Measurements from ENCODE around the gene ILRUN. TPM values are rescaled to one million over a fixed set of nuclear protein-coding genes. Genes with fewer than 3 reads are reported as not detected.

The ILRUN gene
- total and polyA plus RNA-seq, 2 of the 8 experiments (the other 6 are each of a cell fraction or from before 2014, with no cell fraction given): 39.2 to 81.2 TPM

- TF ChIP-seq CHD7 (IDR thresholded peaks at IDR 0.05; ENCODE audit: insufficient replicate concordance, low read length) (no peak), CBX8 (IDR thresholded peaks at IDR 0.05; ENCODE audit: borderline replicate concordance, low read depth, low read length) (no peak), JUN (IDR thresholded peaks at IDR 0.05; ENCODE audit: low read depth, low read length) (no peak), BACH1 (IDR thresholded peaks at IDR 0.05; ENCODE audit: low read length) (no peak), RXRA (IDR thresholded peaks at IDR 0.05; ENCODE audit: insufficient read depth, low read depth, low read length) (no peak), RNF2 (IDR thresholded peaks at IDR 0.05; ENCODE audit: borderline replicate concordance, low read depth, low read length, missing control alignments, poor library complexity, severe bottlenecking) (no peak), GABPA (IDR thresholded peaks at IDR 0.05; ENCODE audit: borderline replicate concordance, insufficient read depth, low read length) (no peak), JUND (IDR thresholded peaks at IDR 0.05; ENCODE audit: low read length) (no peak), SP1 (IDR thresholded peaks at IDR 0.05; ENCODE audit: low read depth, low read length) (no peak)
Measured at GRCh38 chr6:34745277-34746103, 48.9 kb upstream of the ILRUN start (continued).
